H1 (cell line): Measurements from ENCODE around the gene KIF26B.

ENCODE experiments used
- GABPA ChIP-seq: IDR thresholded peaks from 2 replicates; pipeline ENCODE4 v1.6.1; 2011; ENCODE audit warnings: mild to moderate bottlenecking, low read length, moderate library complexity, borderline replicate concordance; ENCODE audit not compliant: insufficient read depth
- MAX ChIP-seq: IDR thresholded peaks from 2 replicates; pipeline ENCODE4 v1.6.1; 2012; ENCODE audit warnings: inconsistent platforms
- POLR2A ChIP-seq, 2 experiments: IDR thresholded peaks; 1 replicate in 1 of 2; 2 replicates in 1 of 2; pipeline ENCODE4 v1.6.1; 2011; ENCODE audit warnings: low read depth in 2 of 2, low read length in 2 of 2, mild to moderate bottlenecking in 2 of 2; ENCODE audit errors: control extremely low read depth in 1 of 2
- SIN3A ChIP-seq, 2 experiments: IDR thresholded peaks in 1 of 2; conservative IDR thresholded peaks in 1 of 2; 2 replicates each; pipeline ENCODE4 v1.6.1; 2011 to 2012; ENCODE audit warnings: low read length in 2 of 2, improper control_type of control experiment in 1 of 2, low read depth in 1 of 2, mild to moderate bottlenecking in 1 of 2
- SP1 ChIP-seq: IDR thresholded peaks from 2 replicates; pipeline ENCODE4 v1.6.1; 2011; ENCODE audit warnings: low read depth, low read length
- TAF1 ChIP-seq: IDR thresholded peaks from 2 replicates; pipeline ENCODE4 v1.6.1; 2011; ENCODE audit warnings: mild to moderate bottlenecking, low read depth, low read length
- TF ChIP-seq, protein P1 (sequence below): IDR thresholded peaks from 2 replicates; pipeline ENCODE4 v1.6.1; 2011; ENCODE audit warnings: low read length, improper control_type of control experiment
- TF ChIP-seq, protein P2 (sequence below), 3 experiments: IDR thresholded peaks; 1 replicate in 2 of 3; 2 replicates in 1 of 3; pipeline versions ENCODE4 v1.5.1 to v1.6.1; 2011; ENCODE audit warnings: low read length in 3 of 3, mild to moderate bottlenecking in 3 of 3, inconsistent platforms in 2 of 3, low read depth in 1 of 3, moderate library complexity in 1 of 3; ENCODE audit not compliant: insufficient read depth in 1 of 3; ENCODE audit errors: control extremely low read depth in 1 of 3

- TF ChIP-seq SP1 (no peak), POLR2A (IDR thresholded peaks at IDR 0.05; ENCODE audit: control extremely low read depth in 1 of 2, low read depth in 2 of 2, low read length in 2 of 2) (no peak), GABPA (no peak), SIN3A (conservative IDR thresholded peaks at IDR 0.05 in 1 of 2, IDR thresholded peaks at IDR 0.05 in 1 of 2; ENCODE audit: low read depth in 1 of 2, low read length in 2 of 2) (no peak), TAF1 (no peak), MAX (no peak)
- TF ChIP-seq, protein P1, sequence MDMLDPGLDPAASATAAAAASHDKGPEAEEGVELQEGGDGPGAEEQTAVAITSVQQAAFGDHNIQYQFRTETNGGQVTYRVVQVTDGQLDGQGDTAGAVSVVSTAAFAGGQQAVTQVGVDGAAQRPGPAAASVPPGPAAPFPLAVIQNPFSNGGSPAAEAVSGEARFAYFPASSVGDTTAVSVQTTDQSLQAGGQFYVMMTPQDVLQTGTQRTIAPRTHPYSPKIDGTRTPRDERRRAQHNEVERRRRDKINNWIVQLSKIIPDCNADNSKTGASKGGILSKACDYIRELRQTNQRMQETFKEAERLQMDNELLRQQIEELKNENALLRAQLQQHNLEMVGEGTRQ, result no peak
- TF ChIP-seq, protein P2, sequence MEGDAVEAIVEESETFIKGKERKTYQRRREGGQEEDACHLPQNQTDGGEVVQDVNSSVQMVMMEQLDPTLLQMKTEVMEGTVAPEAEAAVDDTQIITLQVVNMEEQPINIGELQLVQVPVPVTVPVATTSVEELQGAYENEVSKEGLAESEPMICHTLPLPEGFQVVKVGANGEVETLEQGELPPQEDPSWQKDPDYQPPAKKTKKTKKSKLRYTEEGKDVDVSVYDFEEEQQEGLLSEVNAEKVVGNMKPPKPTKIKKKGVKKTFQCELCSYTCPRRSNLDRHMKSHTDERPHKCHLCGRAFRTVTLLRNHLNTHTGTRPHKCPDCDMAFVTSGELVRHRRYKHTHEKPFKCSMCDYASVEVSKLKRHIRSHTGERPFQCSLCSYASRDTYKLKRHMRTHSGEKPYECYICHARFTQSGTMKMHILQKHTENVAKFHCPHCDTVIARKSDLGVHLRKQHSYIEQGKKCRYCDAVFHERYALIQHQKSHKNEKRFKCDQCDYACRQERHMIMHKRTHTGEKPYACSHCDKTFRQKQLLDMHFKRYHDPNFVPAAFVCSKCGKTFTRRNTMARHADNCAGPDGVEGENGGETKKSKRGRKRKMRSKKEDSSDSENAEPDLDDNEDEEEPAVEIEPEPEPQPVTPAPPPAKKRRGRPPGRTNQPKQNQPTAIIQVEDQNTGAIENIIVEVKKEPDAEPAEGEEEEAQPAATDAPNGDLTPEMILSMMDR (IDR thresholded peaks at IDR 0.05; ENCODE audit: control extremely low read depth in 1 of 3, insufficient read depth in 1 of 3, low read depth in 1 of 3, low read length in 3 of 3), result no peak
These were observed 12.5 kb upstream of the KIF26B start for GRCh38 chr1:245142171-245142798.
